HG03575 (cell line): ENCODE data around the gene MAP3K5.
"Not testable (repeated sequence)": the region's sequence is repeated elsewhere in the genome, so short reads cannot be mapped to it uniquely, and the experiment has no call there.

Source experiments
- ATAC-seq: cut with Tn5 transposase; IDR thresholded peaks from one replicate; pipeline ENCODE4 v1.9.1; 2021; ENCODE audit not compliant: unreplicated experiment, insufficient number of reproducible peaks, low FRiP score; ENCODE audit errors: extremely low read depth

The MAP3K5 gene

DNA sequence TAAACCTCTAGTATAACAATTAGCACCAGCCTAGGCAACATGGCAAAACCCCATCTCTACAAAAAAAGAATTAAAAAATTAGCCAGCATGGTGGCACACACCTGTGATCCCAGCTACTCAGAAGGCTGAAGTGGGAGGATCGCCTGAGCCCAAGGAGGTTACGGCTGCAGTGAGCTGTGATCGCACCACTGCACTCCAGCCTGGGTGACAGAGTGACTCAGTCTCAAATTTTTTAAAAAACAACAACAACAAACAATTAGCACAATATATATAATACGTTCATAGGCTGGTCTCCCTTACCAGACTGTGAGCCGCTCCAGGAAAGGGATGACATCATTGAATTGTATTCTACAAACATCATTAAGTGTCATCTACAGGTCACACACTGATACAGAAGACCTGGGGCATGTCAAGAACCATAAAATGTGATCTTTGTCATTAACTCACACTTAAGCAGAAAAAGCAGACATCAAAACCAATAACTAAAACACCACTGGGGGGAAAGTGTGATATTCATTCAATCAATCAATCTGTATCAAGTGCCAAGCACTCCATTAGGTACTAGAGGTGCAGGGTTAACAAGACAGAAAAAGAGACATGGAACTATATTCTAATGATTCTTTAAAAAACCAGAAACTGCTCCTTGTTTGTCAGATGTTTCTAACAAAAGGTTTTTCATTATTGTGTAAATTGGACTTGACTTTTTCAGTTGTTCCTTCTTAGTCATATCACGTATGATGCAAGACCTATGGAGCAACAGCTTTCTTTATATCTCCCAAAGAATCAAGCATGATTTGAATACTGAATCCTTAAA lies 17.8 kb downstream of the MAP3K5 start:
- ATAC-seq = no peak

DNA sequence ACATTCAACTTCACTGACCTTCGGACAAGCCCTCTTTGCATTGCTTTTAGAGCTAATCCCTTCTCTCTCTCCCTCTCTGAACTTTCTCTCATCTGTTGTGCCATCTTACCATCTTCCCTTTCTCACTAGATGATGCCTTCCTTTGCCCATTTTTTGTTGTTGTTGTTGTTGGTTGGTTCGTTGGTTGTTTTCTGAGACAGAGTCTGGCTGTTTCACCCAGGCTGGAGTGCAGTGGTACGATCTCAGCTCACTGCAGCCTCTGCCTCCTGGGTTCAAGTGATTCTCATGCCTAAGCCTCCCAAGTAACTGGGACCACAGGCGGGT lies 18.8 kb downstream of the MAP3K5 start:
- no peak for ATAC-seq

- peak; percentile 32 for ATAC-seq
Measured at GRCh38 chr6:136772685-136773472, 19.4 kb downstream of the MAP3K5 start.

DNA sequence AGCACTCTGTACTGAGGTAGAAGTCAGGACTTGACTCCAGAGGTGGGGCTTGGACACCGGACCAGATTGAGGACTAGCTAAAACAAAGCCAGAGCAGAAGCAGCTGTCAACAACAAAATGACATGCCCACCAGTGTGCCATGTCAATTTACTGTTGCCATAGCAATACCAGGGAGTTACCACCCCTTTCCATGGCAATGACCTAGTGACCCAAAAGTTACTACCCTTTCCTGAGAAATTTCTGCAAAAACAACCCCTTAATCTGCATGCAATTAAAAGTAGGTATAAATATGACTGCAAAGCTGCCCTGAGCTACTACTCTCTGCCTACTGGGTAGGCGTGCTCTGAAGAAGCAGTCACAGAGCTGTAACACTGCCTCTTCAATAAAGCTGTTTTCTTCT lies 21.0 kb downstream of the MAP3K5 start:
- ATAC-seq = no peak

DNA sequence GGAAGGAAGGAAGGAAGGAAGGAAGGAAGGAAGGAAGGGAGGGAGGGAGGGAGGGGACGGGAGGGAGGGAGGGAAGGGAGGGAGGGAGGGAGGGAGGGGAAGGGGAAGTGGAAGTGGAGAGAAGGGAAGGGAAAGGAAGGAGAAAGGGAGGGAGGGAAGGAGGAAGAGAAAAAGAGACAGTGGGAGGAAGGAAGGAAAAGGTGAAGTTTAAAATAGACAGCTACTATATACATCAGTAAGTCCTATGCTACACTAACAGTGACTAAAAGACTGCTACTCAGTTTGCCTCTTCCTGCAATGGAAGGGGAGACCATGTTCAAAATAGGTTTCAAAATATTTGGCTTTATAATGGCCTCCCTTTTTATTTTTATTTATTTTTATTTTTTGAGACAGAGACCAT lies 22.5 kb downstream of the MAP3K5 start:
- no peak for ATAC-seq

DNA sequence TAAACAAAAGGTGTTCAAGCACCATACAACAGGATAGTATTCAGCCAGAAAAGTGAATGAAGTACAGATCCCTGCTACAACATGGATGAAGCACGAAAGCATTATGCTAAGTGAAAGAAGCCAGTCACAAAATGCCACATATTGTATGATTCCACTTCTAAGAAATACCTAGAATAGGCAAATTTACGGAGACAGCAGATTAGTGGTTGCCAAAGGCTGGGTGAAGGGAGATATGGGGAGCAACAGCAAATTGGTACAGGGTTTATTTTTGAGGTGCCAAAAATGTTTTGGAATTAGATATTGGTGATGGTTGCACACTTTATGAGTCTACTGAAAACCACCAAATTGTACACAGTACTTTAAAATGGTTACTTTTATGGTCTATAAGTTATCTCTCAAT lies 23.2 kb downstream of the MAP3K5 start:
- ATAC-seq = no peak

DNA sequence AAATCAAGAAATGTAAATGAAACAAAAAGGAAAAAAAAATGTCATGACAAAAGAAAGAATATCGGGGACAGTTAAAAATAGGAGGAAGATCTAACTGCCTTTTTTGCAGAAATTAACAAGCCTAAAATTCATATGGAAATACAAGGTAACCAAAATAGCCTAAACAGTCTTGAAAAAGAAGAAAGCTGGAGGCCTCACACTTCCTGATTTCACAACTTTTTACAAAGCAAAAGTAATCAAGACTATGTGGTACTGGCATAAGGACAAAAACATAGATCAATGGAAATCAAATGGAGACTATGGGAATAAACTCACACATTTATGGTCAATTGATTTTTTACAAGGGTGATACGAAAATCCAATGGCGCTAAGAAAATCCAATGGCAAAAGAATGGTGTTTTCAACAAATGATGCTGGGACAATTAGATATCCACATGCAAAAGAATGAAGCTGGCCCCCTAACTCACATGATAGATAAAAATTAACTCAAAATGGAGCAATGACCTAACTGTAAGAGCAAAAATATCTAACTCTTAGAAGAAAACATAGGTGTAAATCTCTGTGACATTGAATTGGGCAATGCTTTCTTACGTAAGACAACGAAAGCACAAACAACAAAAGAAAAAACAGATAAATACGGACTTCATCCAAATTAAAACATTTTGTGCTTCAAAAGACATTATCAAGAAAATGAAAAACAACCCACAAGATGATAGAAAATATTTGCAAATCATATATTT lies 24.5 kb downstream of the MAP3K5 start:
- no peak for ATAC-seq

- ATAC-seq = no peak
Measured at GRCh38 chr6:136767103-136767502, 25.2 kb downstream of the MAP3K5 start.

GRCh38 chr6:136766274-136766673 lies 26.0 kb downstream of the MAP3K5 start:
- ATAC-seq = no peak

DNA sequence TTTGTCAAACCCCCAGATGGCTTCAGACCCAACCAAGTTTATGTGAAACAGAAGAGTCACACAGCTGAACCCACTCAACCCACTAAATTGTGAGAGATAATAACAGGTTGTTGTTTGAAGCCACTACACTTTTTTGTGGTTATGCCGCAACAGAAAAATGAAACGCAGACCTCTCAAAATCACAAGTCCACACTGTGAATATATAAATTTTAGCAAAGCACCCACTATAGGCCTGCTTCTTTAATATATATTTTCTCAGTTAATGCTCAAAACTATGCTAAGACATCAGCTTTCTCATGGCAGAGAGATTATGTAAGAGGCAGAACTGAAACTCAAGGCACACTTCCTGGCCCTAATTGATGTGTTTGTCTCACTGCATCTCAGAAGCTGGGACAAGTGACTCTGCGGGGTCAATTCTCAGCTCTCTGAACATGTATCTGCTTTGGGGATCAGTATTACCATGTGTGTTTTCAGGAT lies 27.7 kb downstream of the MAP3K5 start:
- no peak for ATAC-seq

DNA sequence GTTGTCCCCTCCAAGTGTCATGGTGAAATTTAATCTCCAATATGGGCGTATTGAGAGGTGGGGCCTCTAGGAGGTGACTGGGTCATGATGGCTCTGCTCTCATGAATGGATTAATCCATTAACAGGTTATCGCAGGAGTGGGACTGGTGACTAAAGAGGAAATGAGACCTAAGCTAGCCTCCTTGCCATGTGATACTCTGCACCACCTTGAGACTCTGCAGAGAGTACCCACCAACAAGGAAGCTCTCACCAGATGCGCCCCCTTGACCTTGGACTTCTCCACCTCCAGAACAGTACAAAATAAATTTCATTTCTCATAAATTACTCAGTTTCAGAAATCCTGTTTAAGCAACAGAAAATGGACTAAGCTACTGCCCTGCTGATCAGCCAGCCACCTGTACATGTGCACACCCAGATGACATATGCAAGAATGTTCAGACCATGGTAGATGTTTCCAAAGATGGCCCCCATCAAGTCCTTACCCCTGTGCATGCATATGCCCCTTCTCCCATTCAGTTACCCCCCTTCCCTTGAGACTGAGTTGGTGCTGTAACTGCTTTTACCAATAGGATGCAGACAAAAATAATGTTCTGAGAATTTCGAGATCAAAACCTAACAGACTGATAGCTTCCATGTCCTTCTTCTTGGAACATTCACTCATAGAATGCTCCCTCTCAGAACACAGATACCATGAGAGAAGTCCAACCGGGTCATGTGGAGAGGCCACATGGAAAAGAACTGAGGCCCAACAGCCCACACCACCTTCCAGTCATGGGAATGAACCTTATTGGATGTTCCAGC lies 28.4 kb downstream of the MAP3K5 start:
- no peak for ATAC-seq

DNA sequence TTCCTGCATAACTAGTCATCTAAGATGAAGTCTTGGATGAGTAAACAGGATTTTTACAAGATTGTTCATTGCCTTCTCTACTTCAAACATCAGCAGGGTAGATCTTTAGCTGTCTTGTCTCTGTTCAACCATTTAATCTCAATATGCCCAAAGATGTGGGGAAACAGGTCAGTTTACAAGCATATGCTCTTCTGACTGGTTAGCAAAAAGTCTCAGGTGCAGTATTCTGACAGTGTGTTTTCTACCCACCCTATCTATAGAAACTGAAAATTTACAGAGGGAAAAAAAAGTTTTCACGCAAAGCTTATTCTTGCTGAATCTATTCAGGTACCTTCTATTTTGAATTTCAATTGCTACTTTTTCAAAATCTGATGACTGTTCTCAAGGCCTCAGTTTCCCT lies 29.0 kb downstream of the MAP3K5 start:
- no peak for ATAC-seq

DNA sequence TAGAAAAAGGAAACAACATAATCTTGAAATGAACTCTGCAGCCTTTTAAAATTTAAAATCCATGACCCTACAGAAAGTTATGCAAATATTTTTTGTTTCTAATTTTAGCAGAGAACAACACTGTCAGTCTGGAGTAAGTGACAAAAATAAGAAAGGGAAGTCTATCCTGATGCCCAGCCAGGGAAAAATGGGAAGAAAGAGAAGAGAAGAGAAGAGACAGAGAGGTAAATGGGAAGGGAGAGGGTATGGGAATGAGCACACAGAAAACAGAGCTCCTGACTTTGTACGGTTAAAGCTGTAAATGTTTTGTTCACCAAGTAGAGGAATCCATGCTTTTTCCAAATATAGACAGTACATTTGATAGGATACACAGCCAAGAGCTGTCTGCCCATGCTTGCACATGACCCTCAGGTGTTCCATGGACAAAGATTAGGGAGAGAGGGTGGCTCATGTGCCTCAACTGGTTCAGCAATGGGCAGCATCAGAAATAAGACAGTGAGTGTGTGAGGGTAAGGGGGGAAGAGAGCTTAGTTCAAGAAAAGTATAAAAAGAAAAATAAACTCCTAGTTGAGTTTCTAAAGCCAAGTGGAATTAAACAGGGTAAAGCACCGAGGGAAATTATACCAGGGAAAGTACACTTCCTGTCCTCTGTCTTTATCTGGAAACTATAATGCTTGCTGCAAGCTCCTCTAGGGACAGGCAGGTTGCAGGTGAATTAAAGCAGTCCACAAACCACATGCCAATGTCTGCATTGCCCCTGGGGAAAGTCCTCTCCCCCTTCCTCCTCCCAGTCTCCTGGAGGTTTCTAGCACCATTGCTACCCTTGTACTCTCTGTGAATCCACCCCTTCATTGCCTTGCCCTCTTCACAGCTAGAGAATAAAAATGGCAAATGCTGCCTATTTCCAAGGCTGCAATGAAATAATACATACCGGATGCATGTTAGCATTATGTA lies 30.0 kb downstream of the MAP3K5 start:
- no peak for ATAC-seq

- ATAC-seq = no peak
Measured at GRCh38 chr6:136761227-136761922, 30.9 kb downstream of the MAP3K5 start.

GRCh38 chr6:136760781-136761180 lies 31.5 kb downstream of the MAP3K5 start:
- ATAC-seq = not testable (repeated sequence)

DNA sequence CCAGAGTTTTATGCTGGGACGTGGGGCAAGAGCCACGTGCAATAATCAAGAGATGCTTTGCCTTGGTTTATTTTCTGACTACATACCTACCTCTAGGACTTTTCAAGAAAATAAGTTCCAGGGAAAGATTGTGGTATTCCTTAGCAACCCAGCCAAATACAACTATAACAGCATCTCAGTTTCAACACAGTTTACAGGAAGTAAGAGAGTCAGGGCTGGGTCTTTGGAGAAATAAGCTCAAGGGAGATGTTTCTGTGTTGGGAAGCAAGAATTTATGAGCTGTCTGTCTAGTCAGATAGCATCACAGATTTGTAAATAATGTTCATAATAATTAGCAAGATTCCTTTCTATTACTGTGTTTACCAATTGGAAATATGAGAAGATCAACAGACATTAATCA lies 35.1 kb downstream of the MAP3K5 start:
- ATAC-seq = no peak

DNA sequence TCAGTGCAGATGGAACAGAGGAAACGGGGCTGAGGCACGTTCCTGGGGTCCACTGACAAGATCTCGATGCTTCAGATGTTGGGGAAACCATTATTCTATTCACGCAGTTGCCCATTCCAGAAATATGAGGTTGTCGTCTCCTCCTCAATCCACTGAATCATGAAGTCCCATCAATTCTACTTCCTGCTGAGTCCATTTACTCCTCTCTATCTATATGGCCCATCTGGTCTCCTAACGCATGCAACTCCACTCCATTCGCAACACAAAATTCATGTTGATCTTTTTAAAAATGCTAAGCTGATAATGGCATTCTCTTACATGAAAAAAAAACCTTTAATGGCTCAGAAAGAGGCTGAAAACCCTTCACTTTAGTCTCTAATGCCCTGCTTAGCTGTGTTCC lies 37.5 kb downstream of the MAP3K5 start:
- ATAC-seq = no peak
